Transverse colon (tissue), 4 donors: ENCODE data around the gene GPR142. TPM values are rescaled to one million over a fixed set of nuclear protein-coding genes. Genes with fewer than 3 reads are reported as not detected.

Source experiments
- DNase-seq: peaks from one replicate; pipeline ENCODE4 v3.0.0-alpha.2; 2019
- H3K27ac ChIP-seq, 4 donors: fragments of 200-600 bp; sonication (generic); 2 replicates each; pipeline ENCODE4 v1.5.1; 2016 to 2018; ENCODE audit warnings: inconsistent platforms in 4 of 4
- H3K27me3 ChIP-seq: fragments of 200-600 bp; sonication (generic); 2 replicates; pipeline ENCODE4 v1.5.1; 2017; ENCODE audit warnings: inconsistent platforms
- H3K36me3 ChIP-seq, 4 donors: fragments of 200-600 bp; sonication (generic); 2 replicates each; pipeline ENCODE4 v1.5.1; 2017 to 2019; ENCODE audit warnings: inconsistent platforms in 4 of 4
- H3K4me1 ChIP-seq, 4 donors: fragments of 200-600 bp; sonication (generic); 2 replicates each; pipeline ENCODE4 v1.5.1; 2017 to 2020; ENCODE audit warnings: inconsistent platforms in 4 of 4
- H3K4me3 ChIP-seq, 4 donors: fragments of 200-600 bp; sonication (generic); 1 replicate in 1 of 4; 2 replicates in 3 of 4; pipeline versions ENCODE4 v1.5.1 to v1.6.1; 2017 to 2019; ENCODE audit warnings: inconsistent platforms in 4 of 4
- H3K9me3 ChIP-seq, 2 donors: fragments of 200-600 bp; sonication (generic); 2 replicates each; pipeline ENCODE4 v1.5.1; 2017 to 2019; ENCODE audit warnings: inconsistent platforms in 2 of 2
- EP300 ChIP-seq: sonication (generic); formaldehyde crosslinking; IDR thresholded peaks from one replicate; pipeline ENCODE4 v1.6.1; 2017; ENCODE audit warnings: antibody characterized with exemption, low read depth
- POLR2A ChIP-seq: fragments of 450-650 bp; IDR thresholded peaks from one replicate; pipeline ENCODE4 v1.6.1; 2016; ENCODE audit warnings: antibody characterized with exemption, mild to moderate bottlenecking, moderate library complexity
- POLR2AphosphoS5 ChIP-seq, 3 donors: sonication (generic); formaldehyde crosslinking; IDR thresholded peaks; one replicate each; pipeline ENCODE4 v1.6.1; 2016; ENCODE audit warnings: antibody characterized with exemption in 3 of 3
- WGBS, 2 donors: methylation state at CpG; one replicate each; pipeline ENCODE4 v1.1.5; 2018; ENCODE audit warnings: low coverage in 1 of 2; 5-methylcytosine and 5-hydroxymethylcytosine counted together
- in situ Hi-C, 4 donors: fragments of 200-750 bp; cut with MboI; loops; one replicate each; pipeline versions ENCODE4 v1.15.0 to v1.15.1; 2017; ENCODE audit warnings: low sequenced_read_pairs in 3 of 4, low pct_ligation_motif_present in 1 of 4, low pct_unique_long_range_greater_than_20kb in 1 of 4
- intact Hi-C: fragments of 100-400 bp; cut with DNase I; formaldehyde crosslinking; loops from one replicate; pipeline ENCODE4 v1.15.1; 2023; ENCODE audit warnings: low total_unique reads
- total RNA-seq, 4 donors: library from RNA; depleted of rRNA; stranded (reverse); fragments of >200 nt; gene quantifications; one replicate each; pipeline ENCODE4 v1.1.0, GENCODE V29; 2016
- TF ChIP-seq, protein P1 (sequence below), 5 experiments: fragments of 200-600 bp in 3 of 5; fragments of 450-650 bp in 2 of 5; sonication (generic) in 3 of 5; IDR thresholded peaks; 1 replicate in 2 of 5; 2 replicates in 3 of 5; pipeline ENCODE4 v1.5.1; 2016 to 2017; ENCODE audit warnings: antibody characterized with exemption in 5 of 5, inconsistent platforms in 3 of 5, mild to moderate bottlenecking in 2 of 5, moderate library complexity in 1 of 5

GPR142 gene
- total RNA-seq, 4 donors from 2014 or later = 0.48 TPM; not detected in 3

DNA sequence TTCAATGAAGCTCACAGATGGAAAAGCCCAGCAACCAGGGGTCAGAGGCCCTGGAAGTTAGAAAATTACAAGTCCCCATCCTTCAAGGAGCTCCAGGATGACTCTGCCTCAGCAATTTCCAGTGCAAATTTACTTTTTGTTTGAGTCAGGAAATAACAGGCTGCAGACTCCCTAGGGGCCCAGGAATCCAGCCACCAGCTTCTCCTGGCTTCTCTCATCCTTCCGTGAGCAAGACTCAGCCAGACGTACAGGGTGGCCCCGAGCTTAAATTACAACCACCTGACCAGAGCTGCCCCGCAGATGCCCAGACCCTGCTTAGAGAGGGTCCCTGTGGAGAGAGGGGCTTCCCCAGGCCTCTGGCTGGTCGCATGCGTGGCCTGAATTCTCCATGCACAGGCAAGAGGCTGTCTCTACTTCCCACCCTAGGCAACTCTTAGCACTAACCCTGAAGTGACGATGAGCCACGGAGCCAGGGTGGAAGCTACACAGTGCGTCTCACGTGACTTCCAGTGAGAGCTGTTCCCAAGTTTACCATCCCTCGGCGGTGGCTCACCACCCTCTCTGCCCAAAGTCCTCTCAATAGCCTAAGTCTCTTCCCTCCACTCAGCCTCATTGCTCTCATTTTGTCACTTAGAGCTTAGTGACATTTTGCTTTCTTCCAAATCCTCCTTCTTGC, 27.1 kb downstream of the GPR142 start:
- Histone ChIP-seq H3K27ac (peak overlapping the region in 2 of 4 donors; percentile 29 to 53), H3K9me3 (no peaks in the 10 kb centered on the region), H3K4me1 (peaks cover 0 to 7% (median 0%) of the 10 kb centered on the region in 4 donors), H3K27me3 (no peaks in the 10 kb centered on the region), H3K36me3 (no peaks in the 10 kb centered on the region), H3K4me3 (no peak overlapping the region)
- intact Hi-C loops = no loop called here
- no peak for DNase-seq
- WGBS, 2 donors = 84% methylated on average over 12 of the region's 12 CpGs; no CpG with 5 or more reads in 1 of the 2 donors
- in situ Hi-C loops = no loop called here
- no peak for TF ChIP-seq EP300
- TF ChIP-seq POLR2AphosphoS5 (IDR thresholded peaks at IDR 0.05) = no peak
- no peak for TF ChIP-seq POLR2A
- TF ChIP-seq, protein P1, sequence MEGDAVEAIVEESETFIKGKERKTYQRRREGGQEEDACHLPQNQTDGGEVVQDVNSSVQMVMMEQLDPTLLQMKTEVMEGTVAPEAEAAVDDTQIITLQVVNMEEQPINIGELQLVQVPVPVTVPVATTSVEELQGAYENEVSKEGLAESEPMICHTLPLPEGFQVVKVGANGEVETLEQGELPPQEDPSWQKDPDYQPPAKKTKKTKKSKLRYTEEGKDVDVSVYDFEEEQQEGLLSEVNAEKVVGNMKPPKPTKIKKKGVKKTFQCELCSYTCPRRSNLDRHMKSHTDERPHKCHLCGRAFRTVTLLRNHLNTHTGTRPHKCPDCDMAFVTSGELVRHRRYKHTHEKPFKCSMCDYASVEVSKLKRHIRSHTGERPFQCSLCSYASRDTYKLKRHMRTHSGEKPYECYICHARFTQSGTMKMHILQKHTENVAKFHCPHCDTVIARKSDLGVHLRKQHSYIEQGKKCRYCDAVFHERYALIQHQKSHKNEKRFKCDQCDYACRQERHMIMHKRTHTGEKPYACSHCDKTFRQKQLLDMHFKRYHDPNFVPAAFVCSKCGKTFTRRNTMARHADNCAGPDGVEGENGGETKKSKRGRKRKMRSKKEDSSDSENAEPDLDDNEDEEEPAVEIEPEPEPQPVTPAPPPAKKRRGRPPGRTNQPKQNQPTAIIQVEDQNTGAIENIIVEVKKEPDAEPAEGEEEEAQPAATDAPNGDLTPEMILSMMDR (IDR thresholded peaks at IDR 0.05) = no peak

DNA sequence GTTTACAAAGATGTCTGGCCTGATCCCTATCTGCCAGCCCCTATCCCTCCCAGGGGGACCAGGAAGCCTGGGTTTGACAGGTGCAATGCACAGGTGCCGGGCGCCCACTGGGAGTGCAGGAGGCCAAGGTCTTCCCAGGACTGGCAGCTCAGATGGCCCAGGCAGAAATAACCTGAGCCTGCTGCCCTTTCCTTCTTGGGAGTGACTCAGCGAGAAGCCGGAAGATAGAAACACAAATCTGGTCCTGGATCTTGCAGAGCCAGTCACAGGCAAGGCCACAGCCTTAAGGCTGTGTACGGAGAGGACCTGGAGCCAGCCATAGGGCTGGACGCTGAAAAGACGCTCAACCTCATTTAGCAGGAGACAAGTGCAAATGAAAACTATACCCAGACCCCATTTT, 27.7 kb downstream of the GPR142 start:
- H3K27me3 ChIP-seq = no peaks in the 10 kb centered on the region
- no peaks in the 10 kb centered on the region for H3K36me3 ChIP-seq
- H3K9me3 ChIP-seq = no peaks in the 10 kb centered on the region
- peaks cover 0 to 7% (median 0%) of the 10 kb centered on the region in 4 donors for H3K4me1 ChIP-seq
- in situ Hi-C loops (no loop called here), intact Hi-C loops (no loop called here)
- peak; percentile 46 for DNase-seq
- TF ChIP-seq POLR2AphosphoS5 (IDR thresholded peaks at IDR 0.05) (no peak), EP300 (no peak), POLR2A (no peak)
- TF ChIP-seq, protein P1 (IDR thresholded peaks at IDR 0.05) = no peak
- WGBS, 2 donors = 76% methylated on average over 7 of the region's 7 CpGs; no CpG with 5 or more reads in 1 of the 2 donors
- peak overlapping the region in 2 of 4 donors; percentile 29 to 53 for H3K27ac ChIP-seq
- no peak overlapping the region for H3K4me3 ChIP-seq

DNA sequence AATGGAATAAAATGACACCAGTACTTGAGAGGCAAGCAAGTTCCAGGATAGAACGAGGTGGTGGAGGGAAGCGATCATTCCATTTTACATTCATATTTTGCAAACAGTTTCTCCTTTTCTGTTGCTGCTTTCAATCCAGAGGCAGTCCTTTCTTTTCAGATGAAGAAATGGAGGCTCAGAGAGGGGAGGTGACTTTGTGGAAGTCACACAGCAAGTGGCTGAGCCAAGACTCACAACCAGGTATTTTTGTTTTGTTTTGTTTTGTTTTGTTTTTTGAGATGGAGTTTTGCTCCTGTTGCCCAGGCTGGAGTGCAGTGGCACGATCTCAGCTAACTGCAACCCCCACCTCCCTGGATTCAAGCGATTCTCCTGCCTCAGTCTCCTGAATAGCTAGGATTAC, 29.3 kb downstream of the GPR142 start:
- TF ChIP-seq POLR2A (no peak), POLR2AphosphoS5 (IDR thresholded peaks at IDR 0.05) (no peak), EP300 (no peak)
- TF ChIP-seq, protein P1 (IDR thresholded peaks at IDR 0.05) = no peak
- no peaks in the 10 kb centered on the region for H3K9me3 ChIP-seq
- no peaks in the 10 kb centered on the region for H3K27me3 ChIP-seq
- DNase-seq = no peak
- peaks cover 0 to 7% (median 0%) of the 10 kb centered on the region in 4 donors for H3K4me1 ChIP-seq
- in situ Hi-C loops (no loop called here), intact Hi-C loops (no loop called here)
- H3K4me3 ChIP-seq = no peak overlapping the region
- H3K36me3 ChIP-seq = no peaks in the 10 kb centered on the region
- 86 to 87% methylated on average over 4 of the region's 4 CpGs for WGBS, 2 donors
- H3K27ac ChIP-seq = no peak overlapping the region

DNA sequence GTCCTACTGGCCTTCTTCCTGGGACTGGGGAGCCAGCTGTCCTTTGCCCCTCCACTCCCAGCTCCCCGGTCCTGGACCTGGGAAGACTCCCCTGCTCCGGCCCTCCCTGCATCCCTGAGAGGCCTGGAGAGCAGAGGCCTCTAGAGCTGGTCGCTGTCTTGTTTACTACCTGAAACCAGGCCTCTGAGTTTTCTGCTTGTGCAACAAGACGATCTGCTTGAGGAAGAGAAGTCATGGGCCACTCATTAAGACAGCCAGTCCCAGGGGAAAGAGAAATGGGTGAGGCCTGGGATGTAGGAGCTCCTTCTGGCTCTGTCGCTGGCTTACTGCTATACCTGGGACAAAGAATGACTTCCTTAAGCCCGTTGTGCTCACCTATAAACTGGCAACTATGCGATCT, 34.7 kb downstream of the GPR142 start:
- WGBS, 2 donors = 66 to 87% methylated on average over 2 to 7 of the region's 7 CpGs
- H3K36me3 ChIP-seq = no peaks in the 10 kb centered on the region
- TF ChIP-seq POLR2AphosphoS5 (IDR thresholded peaks at IDR 0.05) (no peak), POLR2A (no peak), EP300 (no peak)
- TF ChIP-seq, protein P1 (IDR thresholded peaks at IDR 0.05) = no peak
- in situ Hi-C loops = no loop called here
- H3K27me3 ChIP-seq = no peaks in the 10 kb centered on the region
- H3K27ac ChIP-seq = no peak overlapping the region
- no peaks in the 10 kb centered on the region for H3K9me3 ChIP-seq
- intact Hi-C loops = no loop called here
- H3K4me1 ChIP-seq = no peaks in the 10 kb centered on the region
- H3K4me3 ChIP-seq = no peak overlapping the region
- no peak for DNase-seq
